Tibial nerve (tissue), 4 donors: Measurements from ENCODE around the gene CLASP1. TPM values are rescaled to one million over a fixed set of nuclear protein-coding genes. Genes with fewer than 3 reads are reported as not detected.

Experiments used
- DNase-seq, 2 donors: peaks; one replicate each; pipeline ENCODE4 v3.0.0-alpha.2; 2019; ENCODE audit warnings: low spot score in 2 of 2
- H3K27ac ChIP-seq, 4 donors: fragments of 200-600 bp; sonication (generic) in 3 of 4; one replicate each; pipeline ENCODE4 v1.5.1; 2017 to 2019; ENCODE audit warnings: mild to moderate bottlenecking in 1 of 4
- H3K27me3 ChIP-seq, 2 donors: fragments of 200-600 bp; sonication (generic) in 1 of 2; one replicate each; pipeline versions ENCODE4 v1.5.1 to v1.6.0; 2017 to 2019
- H3K36me3 ChIP-seq, 3 donors: fragments of 200-600 bp; sonication (generic); one replicate each; pipeline ENCODE4 v1.5.1; 2018 to 2019
- H3K4me1 ChIP-seq, 4 donors: fragments of 200-600 bp; sonication (generic) in 3 of 4; one replicate each; pipeline ENCODE4 v1.5.1; 2017 to 2019
- H3K4me3 ChIP-seq, 4 donors: fragments of 200-600 bp; sonication (generic) in 3 of 4; one replicate each; pipeline ENCODE4 v1.5.1; 2017 to 2019; ENCODE audit warnings: mild to moderate bottlenecking in 1 of 4, moderate library complexity in 1 of 4
- H3K9me3 ChIP-seq, 4 donors: fragments of 200-600 bp; sonication (generic) in 3 of 4; one replicate each; pipeline ENCODE4 v1.5.1; 2017 to 2019
- EP300 ChIP-seq, 2 donors: sonication (generic); formaldehyde crosslinking; IDR thresholded peaks; one replicate each; pipeline ENCODE4 v1.6.1; 2017; ENCODE audit warnings: antibody characterized with exemption in 2 of 2, mild to moderate bottlenecking in 1 of 2
- POLR2A ChIP-seq, 2 donors: fragments of 450-650 bp; IDR thresholded peaks; one replicate each; pipeline ENCODE4 v1.6.1; 2017; ENCODE audit warnings: antibody characterized with exemption in 2 of 2, mild to moderate bottlenecking in 2 of 2, moderate library complexity in 2 of 2
- WGBS, 2 donors: methylation state at CpG; one replicate each; pipeline ENCODE4 v1.1.5; 2018; 5-methylcytosine and 5-hydroxymethylcytosine counted together
- total RNA-seq, 4 donors: library from RNA; depleted of rRNA; stranded (reverse); fragments of >200 nt; gene quantifications; one replicate each; pipeline ENCODE4 v1.1.0, GENCODE V29; 2016
- TF ChIP-seq, protein P1 (sequence below), 5 experiments: fragments of 200-600 bp in 3 of 5; fragments of 450-650 bp in 2 of 5; sonication (generic) in 3 of 5; IDR thresholded peaks; one replicate each; pipeline ENCODE4 v1.5.1; 2016 to 2019; ENCODE audit warnings: antibody characterized with exemption in 5 of 5, mild to moderate bottlenecking in 3 of 5, moderate library complexity in 2 of 5

CLASP1 gene
- total RNA-seq, 4 donors from 2014 or later = 72.8 to 164 (median 88.6) TPM

DNA sequence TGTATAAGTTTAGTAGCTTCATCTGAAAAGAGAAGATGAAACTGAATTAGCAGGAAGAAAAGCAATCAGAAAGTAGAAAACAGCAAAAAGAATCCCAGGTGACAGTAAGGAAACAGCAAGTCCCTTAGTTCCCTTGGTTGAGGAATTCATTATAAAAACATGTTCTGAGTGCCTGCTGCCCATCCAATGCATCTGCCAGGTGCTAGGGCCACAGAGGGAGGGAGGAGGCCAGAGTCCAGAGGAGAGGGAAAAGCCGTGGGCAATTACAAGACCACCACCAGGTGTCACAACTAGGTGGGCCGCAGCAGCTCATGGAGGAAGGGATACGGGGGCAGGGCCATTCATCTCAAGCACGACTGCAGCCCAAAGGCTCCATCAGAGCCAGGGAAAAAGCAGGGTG is 308.3 kb downstream of the CLASP1 start:
- DNase-seq = no peak
- H3K36me3 ChIP-seq = peaks cover 0 to 89% (median 4%) of the 10 kb centered on the region in 3 donors
- H3K4me3 ChIP-seq = no peak overlapping the region
- H3K4me1 ChIP-seq = no peaks in the 10 kb centered on the region
- H3K9me3 ChIP-seq = no peaks in the 10 kb centered on the region
- TF ChIP-seq EP300 (IDR thresholded peaks at IDR 0.05) = no peak
- TF ChIP-seq, protein P1, sequence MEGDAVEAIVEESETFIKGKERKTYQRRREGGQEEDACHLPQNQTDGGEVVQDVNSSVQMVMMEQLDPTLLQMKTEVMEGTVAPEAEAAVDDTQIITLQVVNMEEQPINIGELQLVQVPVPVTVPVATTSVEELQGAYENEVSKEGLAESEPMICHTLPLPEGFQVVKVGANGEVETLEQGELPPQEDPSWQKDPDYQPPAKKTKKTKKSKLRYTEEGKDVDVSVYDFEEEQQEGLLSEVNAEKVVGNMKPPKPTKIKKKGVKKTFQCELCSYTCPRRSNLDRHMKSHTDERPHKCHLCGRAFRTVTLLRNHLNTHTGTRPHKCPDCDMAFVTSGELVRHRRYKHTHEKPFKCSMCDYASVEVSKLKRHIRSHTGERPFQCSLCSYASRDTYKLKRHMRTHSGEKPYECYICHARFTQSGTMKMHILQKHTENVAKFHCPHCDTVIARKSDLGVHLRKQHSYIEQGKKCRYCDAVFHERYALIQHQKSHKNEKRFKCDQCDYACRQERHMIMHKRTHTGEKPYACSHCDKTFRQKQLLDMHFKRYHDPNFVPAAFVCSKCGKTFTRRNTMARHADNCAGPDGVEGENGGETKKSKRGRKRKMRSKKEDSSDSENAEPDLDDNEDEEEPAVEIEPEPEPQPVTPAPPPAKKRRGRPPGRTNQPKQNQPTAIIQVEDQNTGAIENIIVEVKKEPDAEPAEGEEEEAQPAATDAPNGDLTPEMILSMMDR (IDR thresholded peaks at IDR 0.05) = no peak
- no peak for TF ChIP-seq POLR2A (IDR thresholded peaks at IDR 0.05)
- no peak overlapping the region for H3K27ac ChIP-seq
- H3K27me3 ChIP-seq = no peaks in the 10 kb centered on the region
- WGBS, 2 donors = 77 to 85% methylated on average over 4 of the region's 4 CpGs

DNA sequence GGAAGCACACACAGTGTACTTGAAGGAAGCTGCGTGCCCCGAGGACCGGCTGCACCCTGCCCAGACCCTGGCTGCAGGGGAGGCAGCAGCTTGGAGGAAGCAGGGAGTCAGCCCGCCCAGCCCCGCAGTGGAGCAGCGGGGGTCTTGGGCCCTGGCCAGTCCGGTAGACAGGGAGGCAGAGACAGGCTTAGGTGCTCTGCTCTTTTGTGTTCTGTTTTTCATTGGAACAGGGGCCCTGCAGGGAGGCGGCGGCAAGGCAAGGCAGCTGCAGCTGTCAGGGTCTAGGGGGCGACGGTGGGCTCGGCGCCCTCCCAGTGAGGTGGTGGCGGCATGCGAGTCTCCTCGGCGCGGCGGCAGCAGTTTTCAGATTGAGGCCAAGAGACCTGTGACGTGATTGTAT is 311.0 kb downstream of the CLASP1 start:
- 83 to 88% methylated on average over 20 of the region's 20 CpGs for WGBS, 2 donors
- H3K4me3 ChIP-seq = no peak overlapping the region
- H3K4me1 ChIP-seq = no peaks in the 10 kb centered on the region
- H3K27me3 ChIP-seq = no peaks in the 10 kb centered on the region
- DNase-seq = no peak
- H3K27ac ChIP-seq = no peak overlapping the region
- TF ChIP-seq POLR2A (IDR thresholded peaks at IDR 0.05) (no peak), EP300 (IDR thresholded peaks at IDR 0.05) (no peak)
- H3K9me3 ChIP-seq = no peaks in the 10 kb centered on the region
- H3K36me3 ChIP-seq = peaks cover 0 to 62% (median 4%) of the 10 kb centered on the region in 3 donors

DNA sequence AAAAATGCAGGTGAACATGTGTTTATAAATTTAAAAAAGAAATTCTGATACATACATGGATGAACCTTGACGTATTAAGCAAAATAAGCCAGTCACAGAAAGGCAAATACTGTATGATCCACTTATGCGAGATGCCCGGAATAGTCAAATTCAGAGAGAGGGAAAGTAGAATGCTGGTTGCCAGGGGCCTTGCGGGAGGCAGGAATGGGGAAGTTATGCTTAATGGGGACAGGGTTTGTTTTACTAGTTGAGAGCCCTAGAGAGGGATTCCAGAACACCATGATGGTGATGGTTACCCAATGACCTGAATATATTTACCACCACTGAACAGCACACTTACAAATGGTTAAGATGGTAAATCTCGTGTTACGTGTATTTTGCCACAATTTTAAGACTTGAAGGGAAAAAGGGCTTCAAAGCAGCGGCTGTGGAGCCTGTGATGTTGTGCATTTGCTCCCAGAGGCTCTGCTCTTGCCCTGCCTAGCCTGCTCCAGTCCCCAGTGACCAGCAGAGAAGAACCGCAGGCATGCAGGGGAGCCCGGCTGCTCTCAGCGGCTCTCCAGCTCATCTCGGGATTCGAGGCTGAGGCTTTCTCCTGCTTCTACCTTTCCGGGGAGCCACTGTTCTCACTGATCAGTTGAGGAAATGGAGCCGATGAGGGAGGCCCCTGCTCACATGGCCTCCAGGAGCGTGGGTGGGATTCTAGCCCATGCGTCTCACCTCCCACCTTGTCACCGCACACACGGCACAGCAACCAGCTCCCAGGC is 312.6 kb downstream of the CLASP1 start:
- no peak overlapping the region for H3K4me3 ChIP-seq
- H3K9me3 ChIP-seq = no peaks in the 10 kb centered on the region
- peaks cover 0 to 49% (median 4%) of the 10 kb centered on the region in 3 donors for H3K36me3 ChIP-seq
- TF ChIP-seq POLR2A (IDR thresholded peaks at IDR 0.05) (no peak), EP300 (IDR thresholded peaks at IDR 0.05) (no peak)
- TF ChIP-seq, protein P1 (IDR thresholded peaks at IDR 0.05) = no peak
- no peaks in the 10 kb centered on the region for H3K27me3 ChIP-seq
- no peak overlapping the region for H3K27ac ChIP-seq
- no peak for DNase-seq
- H3K4me1 ChIP-seq = no peaks in the 10 kb centered on the region
- 76 to 80% methylated on average over 18 of the region's 18 CpGs for whole genome bisulfite sequencing, 2 donors

DNA sequence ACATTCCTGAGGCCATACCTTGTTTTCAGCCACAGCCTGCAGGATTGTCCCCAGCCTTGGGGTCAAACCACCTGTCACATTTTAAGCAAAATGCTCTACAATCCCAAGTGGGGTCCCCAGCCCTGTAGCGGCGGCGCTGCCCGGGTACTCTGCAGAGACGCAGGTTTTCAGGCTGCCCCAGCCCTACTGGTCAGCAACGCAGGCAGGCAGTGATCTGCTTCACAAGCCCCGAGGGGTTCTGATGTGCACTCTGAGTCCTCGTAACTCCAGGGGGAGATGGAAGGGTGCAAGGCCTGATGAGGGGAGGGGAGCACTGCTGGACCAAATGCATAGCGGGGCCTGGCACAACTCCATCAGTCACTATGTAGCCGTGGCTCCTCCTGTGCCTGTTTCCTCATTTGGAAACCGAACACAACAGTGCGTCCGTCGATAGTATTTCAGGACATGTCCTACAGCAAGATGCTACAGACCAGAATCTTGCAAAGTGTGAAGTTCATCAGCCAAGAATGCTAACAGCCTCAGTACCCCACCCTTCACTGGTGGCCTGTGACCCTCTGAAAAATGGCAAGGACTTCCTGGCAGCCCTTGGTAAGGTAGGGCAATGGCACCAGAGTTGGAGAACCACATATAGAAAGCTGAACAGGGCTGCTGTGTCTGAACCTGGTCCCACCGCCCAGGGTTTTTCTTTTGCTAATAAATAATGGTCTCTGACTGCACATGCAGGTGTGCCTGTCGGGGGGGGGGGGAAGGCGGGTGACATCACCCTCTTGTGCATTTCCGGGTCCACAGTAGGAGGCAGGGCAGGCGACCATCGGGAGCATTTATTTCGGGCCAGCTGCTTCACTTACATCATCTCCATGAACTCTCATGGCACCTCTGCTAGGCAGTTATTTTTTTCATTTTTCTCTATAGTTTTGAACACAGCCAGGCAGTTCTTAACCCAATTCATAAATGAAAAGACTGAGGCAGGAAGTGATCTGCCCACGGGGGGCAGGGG is 313.7 kb downstream of the CLASP1 start:
- Histone ChIP-seq H3K4me1 (no peaks in the 10 kb centered on the region), H3K4me3 (no peak overlapping the region), H3K9me3 (no peaks in the 10 kb centered on the region), H3K36me3 (peaks cover 0 to 39% (median 4%) of the 10 kb centered on the region in 3 donors), H3K27me3 (no peaks in the 10 kb centered on the region), H3K27ac (no peak overlapping the region)
- no peak for DNase-seq
- WGBS, 2 donors = 64 to 69% methylated on average over 22 of the region's 22 CpGs
- TF ChIP-seq EP300 (IDR thresholded peaks at IDR 0.05) = no peak
- TF ChIP-seq POLR2A (IDR thresholded peaks at IDR 0.05) = no peak
- TF ChIP-seq, protein P1 (IDR thresholded peaks at IDR 0.05) = no peak

DNA sequence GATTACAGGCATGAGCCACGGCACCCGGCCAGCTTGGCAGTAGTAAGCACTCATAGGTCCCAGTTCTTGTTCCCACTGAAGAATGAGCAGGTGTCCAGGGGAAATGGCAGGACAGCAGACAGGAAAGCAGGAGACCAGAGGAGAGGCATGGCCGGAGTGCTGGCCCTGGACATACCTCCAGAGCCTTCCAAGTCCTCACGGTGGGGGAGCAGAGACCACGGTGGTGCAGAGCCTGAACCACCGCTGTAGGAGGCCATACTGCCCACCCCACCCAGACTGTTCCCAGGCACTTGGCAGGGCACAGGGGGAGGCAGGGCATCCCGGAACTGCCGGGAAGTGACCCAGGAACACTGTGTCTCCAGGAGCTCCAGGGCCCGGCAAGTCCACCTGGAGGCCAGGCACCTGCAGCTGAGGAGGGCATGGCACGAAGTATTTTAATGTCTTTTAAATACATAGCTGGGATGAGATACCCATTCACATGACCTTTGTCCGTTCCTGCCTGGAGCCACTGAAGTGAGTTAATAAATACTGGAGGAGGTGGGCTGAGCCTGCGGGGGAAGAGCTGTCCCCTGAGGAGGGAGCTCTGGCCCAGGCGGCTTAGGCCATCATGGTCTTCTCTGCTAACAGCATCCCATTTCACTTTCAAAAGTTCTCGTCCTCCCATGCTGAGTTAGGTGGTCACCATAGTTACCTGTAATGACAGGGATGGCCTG is 314.5 kb downstream of the CLASP1 start:
- 75 to 82% methylated on average over 14 of the region's 14 CpGs for WGBS, 2 donors
- DNase-seq = no peak
- TF ChIP-seq POLR2A (IDR thresholded peaks at IDR 0.05) (no peak), EP300 (IDR thresholded peaks at IDR 0.05) (no peak)
- TF ChIP-seq, protein P1 (IDR thresholded peaks at IDR 0.05) = no peak
- Histone ChIP-seq H3K4me3 (no peak overlapping the region), H3K36me3 (peaks cover 0 to 30% (median 4%) of the 10 kb centered on the region in 3 donors), H3K27me3 (no peaks in the 10 kb centered on the region), H3K27ac (no peak overlapping the region), H3K4me1 (no peaks in the 10 kb centered on the region), H3K9me3 (no peaks in the 10 kb centered on the region)
